HG02623 (cell line): ENCODE results near the gene LSM12.
"Not testable (repeated sequence)": the region's sequence is repeated elsewhere in the genome, so short reads cannot be mapped to it uniquely, and the experiment has no call there.

Experiments
- ATAC-seq: cut with Tn5 transposase; IDR thresholded peaks from one replicate; pipeline ENCODE4 v1.9.1; 2021; ENCODE audit warnings: moderate library complexity; ENCODE audit not compliant: unreplicated experiment

LSM12 gene

GRCh38 chr17:44066204-44066930 lies at the start of gene LSM12:
LSM12 (minus strand) TSS chr17:44066671; CDS start chr17:44066587, 84 bp downstream.
- ATAC-seq: peak; percentile 61

- ATAC-seq: no peak
Observed at GRCh38 chr17:44115585-44116415, 49.3 kb upstream of the LSM12 start.

GRCh38 chr17:44113868-44114840 lies 47.7 kb upstream of the LSM12 start:
- no peak for ATAC-seq

- ATAC-seq: no peak
Observed at GRCh38 chr17:44113382-44113781, 46.9 kb upstream of the LSM12 start.

GRCh38 chr17:44112284-44113280 lies 46.1 kb upstream of the LSM12 start:
- no peak for ATAC-seq

GRCh38 chr17:44111777-44112176 lies 45.3 kb upstream of the LSM12 start:
- ATAC-seq: no peak

- ATAC-seq: no peak
Observed at GRCh38 chr17:44110823-44111633, 44.6 kb upstream of the LSM12 start.

GRCh38 chr17:44110011-44110686 lies 43.7 kb upstream of the LSM12 start:
- no peak for ATAC-seq

- no peak for ATAC-seq
Observed at GRCh38 chr17:44109312-44109630, 42.8 kb upstream of the LSM12 start.

- no peak for ATAC-seq
Observed at GRCh38 chr17:44108440-44109311, 42.2 kb upstream of the LSM12 start.

GRCh38 chr17:44106801-44107200 lies 40.3 kb upstream of the LSM12 start:
- ATAC-seq: no peak

GRCh38 chr17:44105941-44106340 lies 39.5 kb upstream of the LSM12 start:
- ATAC-seq: no peak

- ATAC-seq: no peak
Observed at GRCh38 chr17:44105483-44105882, 39.0 kb upstream of the LSM12 start.

- no peak for ATAC-seq
Observed at GRCh38 chr17:44102849-44103622, 36.6 kb upstream of the LSM12 start.

GRCh38 chr17:44101858-44102257 lies 35.4 kb upstream of the LSM12 start:
- not testable (repeated sequence) for ATAC-seq

GRCh38 chr17:44097110-44097958 lies 30.9 kb upstream of the LSM12 start:
- no peak for ATAC-seq
